HL-60 (cell line): ENCODE results near the gene STAB2.

Experiments
- DNase-seq, 2 experiments: peaks; one replicate each; pipeline ENCODE4 v3.0.0-alpha.2; 2010 to 2020; ENCODE audit warnings: low read depth in 1 of 2, low spot score in 1 of 2
- H3K27ac ChIP-seq: fragments of 250-450 bp; sonication (Bioruptor Pico); replicated peaks from 2 replicates; pipeline ENCODE4 v1.5.1; 2020; ENCODE audit warnings: mild to moderate bottlenecking, moderate library complexity
- H3K27me3 ChIP-seq: fragments of 250-450 bp; sonication (Bioruptor Pico); 2 replicates; pipeline ENCODE4 v1.5.1; 2021; ENCODE audit warnings: mild to moderate bottlenecking, moderate library complexity; ENCODE audit not compliant: insufficient read depth, poor library complexity, severe bottlenecking
- H3K4me3 ChIP-seq: replicated peaks from 2 replicates; pipeline ENCODE4 v1.5.1; 2011; ENCODE audit warnings: mild to moderate bottlenecking, control low read depth, low read length; ENCODE audit not compliant: insufficient read depth
- GABPA ChIP-seq: IDR thresholded peaks from 2 replicates; pipeline ENCODE4 v1.6.1; 2012; ENCODE audit warnings: low read depth
- POLR2AphosphoS5 ChIP-seq: IDR thresholded peaks from 2 replicates; pipeline ENCODE4 v1.6.1; 2012; ENCODE audit warnings: low read depth
- SPI1 ChIP-seq: IDR thresholded peaks from 2 replicates; pipeline ENCODE4 v1.6.1; 2012; ENCODE audit warnings: low read depth, mild to moderate bottlenecking, borderline replicate concordance
- TF ChIP-seq, protein P1 (sequence below): IDR thresholded peaks from one replicate; pipeline ENCODE4 v1.5.1; 2011; ENCODE audit warnings: low read length, control low read depth, inconsistent platforms; ENCODE audit not compliant: insufficient read depth
- TF ChIP-seq, protein P2 (sequence below): IDR thresholded peaks from 2 replicates; pipeline ENCODE4 v1.6.1; 2012; ENCODE audit warnings: low read depth; ENCODE audit not compliant: insufficient replicate concordance

The STAB2 gene

DNA sequence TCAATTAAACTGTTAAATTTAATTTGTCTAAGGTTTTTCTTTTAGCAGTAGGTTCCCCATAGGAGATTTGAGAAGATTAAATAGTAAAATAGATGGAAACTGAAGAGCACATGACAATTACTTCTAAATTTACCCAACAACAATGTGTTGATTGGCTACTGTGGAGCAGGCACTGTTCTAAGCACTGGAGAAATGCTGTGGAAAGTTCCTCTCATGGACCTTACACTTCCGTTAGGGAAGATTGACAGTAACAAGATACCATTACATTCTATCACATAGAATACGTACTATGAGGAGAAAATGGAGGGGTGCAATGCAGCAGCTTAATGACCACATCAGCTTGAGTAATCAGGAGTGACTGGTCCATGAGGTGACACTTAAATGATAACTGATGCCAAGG is 8.1 kb upstream of the STAB2 start:
- Histone ChIP-seq H3K27ac (no peak overlapping the region), H3K4me3 (no peak overlapping the region), H3K27me3 (peaks cover 3% of the 10 kb centered on the region)
- TF ChIP-seq, protein P1, sequence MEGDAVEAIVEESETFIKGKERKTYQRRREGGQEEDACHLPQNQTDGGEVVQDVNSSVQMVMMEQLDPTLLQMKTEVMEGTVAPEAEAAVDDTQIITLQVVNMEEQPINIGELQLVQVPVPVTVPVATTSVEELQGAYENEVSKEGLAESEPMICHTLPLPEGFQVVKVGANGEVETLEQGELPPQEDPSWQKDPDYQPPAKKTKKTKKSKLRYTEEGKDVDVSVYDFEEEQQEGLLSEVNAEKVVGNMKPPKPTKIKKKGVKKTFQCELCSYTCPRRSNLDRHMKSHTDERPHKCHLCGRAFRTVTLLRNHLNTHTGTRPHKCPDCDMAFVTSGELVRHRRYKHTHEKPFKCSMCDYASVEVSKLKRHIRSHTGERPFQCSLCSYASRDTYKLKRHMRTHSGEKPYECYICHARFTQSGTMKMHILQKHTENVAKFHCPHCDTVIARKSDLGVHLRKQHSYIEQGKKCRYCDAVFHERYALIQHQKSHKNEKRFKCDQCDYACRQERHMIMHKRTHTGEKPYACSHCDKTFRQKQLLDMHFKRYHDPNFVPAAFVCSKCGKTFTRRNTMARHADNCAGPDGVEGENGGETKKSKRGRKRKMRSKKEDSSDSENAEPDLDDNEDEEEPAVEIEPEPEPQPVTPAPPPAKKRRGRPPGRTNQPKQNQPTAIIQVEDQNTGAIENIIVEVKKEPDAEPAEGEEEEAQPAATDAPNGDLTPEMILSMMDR, result no peak
- TF ChIP-seq SPI1 (no peak), GABPA (no peak), POLR2AphosphoS5 (no peak)
- TF ChIP-seq, protein P2, sequence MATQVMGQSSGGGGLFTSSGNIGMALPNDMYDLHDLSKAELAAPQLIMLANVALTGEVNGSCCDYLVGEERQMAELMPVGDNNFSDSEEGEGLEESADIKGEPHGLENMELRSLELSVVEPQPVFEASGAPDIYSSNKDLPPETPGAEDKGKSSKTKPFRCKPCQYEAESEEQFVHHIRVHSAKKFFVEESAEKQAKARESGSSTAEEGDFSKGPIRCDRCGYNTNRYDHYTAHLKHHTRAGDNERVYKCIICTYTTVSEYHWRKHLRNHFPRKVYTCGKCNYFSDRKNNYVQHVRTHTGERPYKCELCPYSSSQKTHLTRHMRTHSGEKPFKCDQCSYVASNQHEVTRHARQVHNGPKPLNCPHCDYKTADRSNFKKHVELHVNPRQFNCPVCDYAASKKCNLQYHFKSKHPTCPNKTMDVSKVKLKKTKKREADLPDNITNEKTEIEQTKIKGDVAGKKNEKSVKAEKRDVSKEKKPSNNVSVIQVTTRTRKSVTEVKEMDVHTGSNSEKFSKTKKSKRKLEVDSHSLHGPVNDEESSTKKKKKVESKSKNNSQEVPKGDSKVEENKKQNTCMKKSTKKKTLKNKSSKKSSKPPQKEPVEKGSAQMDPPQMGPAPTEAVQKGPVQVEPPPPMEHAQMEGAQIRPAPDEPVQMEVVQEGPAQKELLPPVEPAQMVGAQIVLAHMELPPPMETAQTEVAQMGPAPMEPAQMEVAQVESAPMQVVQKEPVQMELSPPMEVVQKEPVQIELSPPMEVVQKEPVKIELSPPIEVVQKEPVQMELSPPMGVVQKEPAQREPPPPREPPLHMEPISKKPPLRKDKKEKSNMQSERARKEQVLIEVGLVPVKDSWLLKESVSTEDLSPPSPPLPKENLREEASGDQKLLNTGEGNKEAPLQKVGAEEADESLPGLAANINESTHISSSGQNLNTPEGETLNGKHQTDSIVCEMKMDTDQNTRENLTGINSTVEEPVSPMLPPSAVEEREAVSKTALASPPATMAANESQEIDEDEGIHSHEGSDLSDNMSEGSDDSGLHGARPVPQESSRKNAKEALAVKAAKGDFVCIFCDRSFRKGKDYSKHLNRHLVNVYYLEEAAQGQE, result no peak
- no peak for DNase-seq

DNA sequence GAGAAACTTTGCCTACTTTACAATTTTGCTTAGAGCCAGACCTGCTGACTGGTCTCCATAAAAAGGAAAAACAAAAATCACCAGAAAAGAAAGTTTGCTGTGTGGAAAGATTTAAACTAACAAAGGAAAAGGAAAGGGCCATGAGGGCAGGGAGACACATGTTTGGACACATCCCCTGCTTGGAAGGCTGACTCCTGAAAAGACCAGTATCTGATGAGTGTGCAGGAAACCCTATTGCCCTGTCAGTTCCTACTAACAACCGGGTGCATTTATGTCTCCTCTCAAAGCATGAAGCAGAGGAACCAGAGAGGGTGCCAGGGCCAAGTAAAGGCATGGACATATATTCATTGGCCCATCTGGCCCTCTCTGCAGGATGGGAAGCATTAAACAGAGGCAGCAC is 7.0 kb upstream of the STAB2 start:
- DNase-seq, result no peak
- TF ChIP-seq, protein P1, result no peak
- TF ChIP-seq GABPA (no peak), POLR2AphosphoS5 (no peak), SPI1 (no peak)
- TF ChIP-seq, protein P2, result no peak
- Histone ChIP-seq H3K4me3 (no peak overlapping the region), H3K27ac (no peak overlapping the region), H3K27me3 (peaks cover 3% of the 10 kb centered on the region)

DNA sequence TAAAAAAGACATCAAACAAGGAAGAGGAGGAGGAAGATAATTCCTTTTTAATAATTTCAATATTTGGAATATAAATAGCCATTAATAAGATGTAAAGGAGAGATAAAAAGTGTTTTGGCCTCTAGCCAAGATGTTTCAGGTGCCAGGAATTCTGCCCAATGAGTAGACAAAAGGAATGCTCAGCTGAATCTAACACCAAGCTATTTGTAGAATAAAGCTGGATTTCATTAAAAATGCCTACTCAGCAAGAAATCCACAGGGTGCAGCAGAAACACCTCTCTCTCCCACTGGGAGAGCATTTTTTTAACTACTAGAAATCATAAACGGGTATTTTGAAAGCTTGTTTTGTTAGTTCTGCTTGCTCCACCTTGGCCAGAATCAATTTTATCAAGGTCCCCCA is 4.1 kb upstream of the STAB2 start:
- TF ChIP-seq, protein P2, result no peak
- no peak for TF ChIP-seq POLR2AphosphoS5
- TF ChIP-seq, protein P1, result no peak
- TF ChIP-seq GABPA, result no peak
- no peak for TF ChIP-seq SPI1
- Histone ChIP-seq H3K4me3 (no peak overlapping the region), H3K27ac (no peak overlapping the region), H3K27me3 (peaks cover 3% of the 10 kb centered on the region)
- DNase-seq, result no peak
